ENCODE results near the gene RERE.

- no peak for TF ChIP-seq CTCF (tag by site-specific recombination; IDR thresholded peaks at IDR 0.05)
- TF ChIP-seq ZNF214 (tag by site-specific recombination; IDR thresholded peaks at IDR 0.05; ENCODE audit: borderline replicate concordance), result no peak
- TF ChIP-seq ZNF274 (IDR thresholded peaks at IDR 0.05; ENCODE audit: low read length), result no peak
- TF ChIP-seq ZNF274 (tag by site-specific recombination; IDR thresholded peaks at IDR 0.05; ENCODE audit: borderline replicate concordance), result no peak
- no peak for TF ChIP-seq MZF1 (tag by site-specific recombination; IDR thresholded peaks at IDR 0.05; ENCODE audit: borderline replicate concordance)
- TF ChIP-seq ZNF433 (tag by site-specific recombination; IDR thresholded peaks at IDR 0.05; ENCODE audit: low read depth), result no peak
- no peak for TF ChIP-seq ZBTB1 (tag by site-specific recombination; IDR thresholded peaks at IDR 0.05)
Observed at GRCh38 chr1:8419172-8419571, 398.3 kb downstream of the RERE start.

All from HEK293 (cell line).